ENCODE results near the gene UNCX.
"Not testable (repeated sequence)": the region's sequence is repeated elsewhere in the genome, so short reads cannot be mapped to it uniquely, and the experiment has no call there.

UNCX gene

GRCh38 chr7:1232623-1233332, at the start of gene UNCX:
TSS of gene UNCX (plus strand) at chr7:1232872. CDS start at chr7:1233018, 146 bp downstream.
- DNase-seq, result no peak

GRCh38 chr7:1187127-1187526, 45.5 kb upstream of the UNCX start:
- DNase-seq, result no peak

- no peak for DNase-seq
Observed at GRCh38 chr7:1188720-1189294, 43.9 kb upstream of the UNCX start.

- no peak for DNase-seq
Observed at GRCh38 chr7:1189986-1190772, 42.5 kb upstream of the UNCX start.

- DNase-seq, result no peak
Observed at GRCh38 chr7:1192171-1192676, 40.4 kb upstream of the UNCX start.

- DNase-seq, result peak in 2 of 4 experiments; percentile 22 to 46
Observed at GRCh38 chr7:1193593-1194424, 38.9 kb upstream of the UNCX start.

- not testable (repeated sequence) for DNase-seq
Observed at GRCh38 chr7:1196441-1196840, 36.2 kb upstream of the UNCX start.

- DNase-seq, result no peak
Observed at GRCh38 chr7:1196950-1197349, 35.7 kb upstream of the UNCX start.

GRCh38 chr7:1197997-1198625, 34.6 kb upstream of the UNCX start:
- no peak for DNase-seq

GRCh38 chr7:1200045-1200444, 32.6 kb upstream of the UNCX start:
- DNase-seq, result no peak

- DNase-seq, result no peak
Observed at GRCh38 chr7:1201916-1202315, 30.8 kb upstream of the UNCX start.

GRCh38 chr7:1202914-1203313, 29.8 kb upstream of the UNCX start:
- DNase-seq, result not testable (repeated sequence)

- DNase-seq, result no peak
Observed at GRCh38 chr7:1204460-1205140, 28.1 kb upstream of the UNCX start.

- DNase-seq, result not testable (repeated sequence)
Observed at GRCh38 chr7:1205742-1206141, 26.9 kb upstream of the UNCX start.

GRCh38 chr7:1209097-1209496, 23.6 kb upstream of the UNCX start:
- DNase-seq, result no peak

- DNase-seq, result no peak
Observed at GRCh38 chr7:1210321-1210978, 22.2 kb upstream of the UNCX start.

- DNase-seq, result no peak
Observed at GRCh38 chr7:1210979-1211608, 21.6 kb upstream of the UNCX start.

- DNase-seq, result no peak
Observed at GRCh38 chr7:1211611-1212010, 21.1 kb upstream of the UNCX start.

- not testable (repeated sequence) for DNase-seq
Observed at GRCh38 chr7:1212025-1212424, 20.6 kb upstream of the UNCX start.

- DNase-seq, result no peak
Observed at GRCh38 chr7:1214516-1214915, 18.2 kb upstream of the UNCX start.
